Heart left ventricle (tissue), 16 donors: ENCODE data around the gene MYBBP1A. TPM values are rescaled to one million over a fixed set of nuclear protein-coding genes. Genes with fewer than 3 reads are reported as not detected.

Experiments
- ATAC-seq, 4 donors: fragments of 200-7000 bp; cut with Tn5 transposase; one replicate each; pipeline ENCODE4 v1.9.1; 2020 to 2022; ENCODE audit warnings: moderate library complexity in 4 of 4, mild to moderate bottlenecking in 3 of 4, moderate number of reproducible peaks in 1 of 4
- DNase-seq, 5 donors: peaks; one replicate each; pipeline ENCODE4 v3.0.0-alpha.2; 2020
- H3K27ac ChIP-seq, 12 donors: fragments of 200-600 bp; sonication (generic) in 4 of 12; one replicate each; pipeline versions ENCODE4 v1.5.0 to v1.8.0; 2016 to 2022; ENCODE audit warnings: mild to moderate bottlenecking in 2 of 12
- H3K27me3 ChIP-seq, 9 donors: fragments of 200-600 bp; sonication (generic) in 2 of 9; one replicate each; pipeline versions ENCODE4 v1.5.1 to v1.8.0; 2016 to 2022; ENCODE audit warnings: mild to moderate bottlenecking in 3 of 9
- H3K36me3 ChIP-seq, 9 donors: fragments of 200-600 bp; sonication (generic) in 2 of 9; one replicate each; pipeline versions ENCODE4 v1.5.0 to v1.8.0; 2018 to 2022; ENCODE audit warnings: mild to moderate bottlenecking in 2 of 9
- H3K4me1 ChIP-seq, 12 donors: fragments of 200-600 bp; sonication (generic) in 4 of 12; one replicate each; pipeline versions ENCODE4 v1.5.0 to v1.8.0; 2016 to 2022; ENCODE audit warnings: mild to moderate bottlenecking in 3 of 12
- H3K4me3 ChIP-seq, 12 donors: fragments of 200-600 bp; sonication (generic) in 4 of 12; one replicate each; pipeline versions ENCODE4 v1.5.0 to v1.8.0; 2017 to 2022; ENCODE audit warnings: mild to moderate bottlenecking in 9 of 12, moderate library complexity in 4 of 12
- H3K9me3 ChIP-seq, 12 donors: fragments of 200-600 bp; sonication (generic) in 4 of 12; one replicate each; pipeline versions ENCODE4 v1.5.0 to v1.8.0; 2016 to 2022; ENCODE audit warnings: mild to moderate bottlenecking in 1 of 12
- CTCF ChIP-seq, 12 donors: fragments of 200-600 bp; sonication (generic) in 4 of 12; IDR thresholded peaks; one replicate each; pipeline versions ENCODE4 v1.5.0 to v1.8.0; 2018 to 2022; ENCODE audit warnings: antibody characterized with exemption in 12 of 12, mild to moderate bottlenecking in 5 of 12
- POLR2A ChIP-seq, 2 donors: fragments of 450-650 bp; IDR thresholded peaks; one replicate each; pipeline ENCODE4 v1.6.1; 2017; ENCODE audit warnings: antibody characterized with exemption in 2 of 2, mild to moderate bottlenecking in 2 of 2, moderate library complexity in 2 of 2
- WGBS, 4 donors: extraction: QIAGEN DNeasy Blood & Tissue Kit in 2 of 4; methylation state at CpG; one replicate each; pipeline versions ENCODE4 v1.1.5 to v1.1.7; 2013 to 2018; 5-methylcytosine and 5-hydroxymethylcytosine counted together
- intact Hi-C, 10 donors: fragments of 100-400 bp; cut with DNase I; formaldehyde crosslinking; loops; one replicate each; pipeline versions ENCODE4 v1.11.1 to v1.14.2; 2022
- polyA plus RNA-seq, 2 donors: library from polyadenylated mRNA; stranded (reverse); fragments of 200-250 nt; gene quantifications; one replicate each; pipeline ENCODE4 v1.2.3, GENCODE V29; 2013
- total RNA-seq, 9 donors: library from RNA; depleted of rRNA in 2 of 9; stranded (reverse); fragments of >200 nt in 2 of 9; fragmentation: NEBNext Ultra II Directional in 3 of 9; extraction: Animal tissue kit (Norgen Biotek cat#: 25700) in 3 of 9; gene quantifications; one replicate each; pipeline versions ENCODE4 v1.1.0 to v1.2.4, GENCODE V29; 2016 to 2023
- donor health status: ischemic (EF 13 %, LVEDD 7.1; RV severe dilation, severe dysfunction).
- donor health status: healthy with polysubstance abuse.
- donor health status: DM: no; HTN: yes; CAD: no.
- donor health status: DM: no; HTN: no; CAD: no.
- donor health status: ischemic (EF 25% LVEDD 6.9; RV normal size, moderate dysfunction).
- donor health status: ischemic (EF 25% LVEDD 5.7; RV mildly dilated, moderate dysfunction).
- donor health status: healthy.
- donor health status: DM: yes; HTN: yes; CAD: no.
- donor health status: ischemic (EF 35%, LVEDD 5.7; RV mildly dilated, moderate dysfunction).
- donor health status: nonischemic (EF 11% LVEDD 7.7; RV severe dilation, severe dysfunction).
- donor health status: DM: yes; HTN: yes; CAD: no.
- donor health status: PGD.
- donor health status: ischemic (EF 29% LVEDD 5.4; RV normal size, mild dysfunction).
- donor health status: nonischemic (EF 23%, LVEDD 6.1; RV moderate dilation, normal function).

Gene MYBBP1A
- total and polyA plus RNA-seq, 11 donors = 15.5 to 34.8 (median 24.4) TPM

GRCh38 chr17:4557626-4558346, 2.6 kb upstream of the MYBBP1A start:
- H3K9me3 ChIP-seq = no peaks in the 10 kb centered on the region
- 88 to 94% (median 91%) methylated on average over 2 to 6 of the region's 6 CpGs for whole genome bisulfite sequencing, 4 donors
- no peak overlapping the region for H3K27ac ChIP-seq
- ATAC-seq = no peak
- DNase-seq = peak in 1 of 5 donors; percentile 15
- peaks cover 0 to 9% (median 7%) of the 10 kb centered on the region in 9 donors for H3K36me3 ChIP-seq
- H3K4me1 ChIP-seq = peaks cover 3 to 32% (median 19%) of the 10 kb centered on the region in 12 donors
- TF ChIP-seq CTCF (IDR thresholded peaks at IDR 0.05) = no peak
- TF ChIP-seq POLR2A (IDR thresholded peaks at IDR 0.05) = no peak
- no peak overlapping the region for H3K4me3 ChIP-seq
- H3K27me3 ChIP-seq = no peaks in the 10 kb centered on the region
- intact Hi-C loops = loop anchor here in 2 of 10 donors (5.0 kb wide), 1 partner anchor 135 kb away; no protein-coding TSS in a partner anchor

GRCh38 chr17:4556996-4557395, 1.8 kb upstream of the MYBBP1A start:
- H3K36me3 ChIP-seq = peaks cover 0 to 17% (median 15%) of the 10 kb centered on the region in 9 donors
- intact Hi-C loops = loop anchor here in 2 of 10 donors (5.0 kb wide), 1 partner anchor 135 kb away; no protein-coding TSS in a partner anchor
- 72 to 94% (median 93%) methylated on average over 4 of the region's 4 CpGs for WGBS, 4 donors
- H3K4me1 ChIP-seq = peaks cover 3 to 25% (median 17%) of the 10 kb centered on the region in 12 donors
- H3K9me3 ChIP-seq = no peaks in the 10 kb centered on the region
- TF ChIP-seq CTCF (IDR thresholded peaks at IDR 0.05) (no peak), POLR2A (IDR thresholded peaks at IDR 0.05) (no peak)
- no peak overlapping the region for H3K27ac ChIP-seq
- ATAC-seq (no peak), DNase-seq (peak in 1 of 5 donors; percentile 7)
- H3K27me3 ChIP-seq = no peaks in the 10 kb centered on the region
- H3K4me3 ChIP-seq = no peak overlapping the region

GRCh38 chr17:4555873-4556759, 932 bp upstream of the MYBBP1A start:
- no peaks in the 10 kb centered on the region for H3K27me3 ChIP-seq
- peaks cover 0 to 26% (median 24%) of the 10 kb centered on the region in 9 donors for H3K36me3 ChIP-seq
- peak overlapping the region; percentile 43 to 94 (median 80) for H3K4me3 ChIP-seq
- peaks cover 3 to 25% (median 17%) of the 10 kb centered on the region in 12 donors for H3K4me1 ChIP-seq
- WGBS, 4 donors = 63 to 70% (median 67%) methylated on average over 17 of the region's 17 CpGs
- H3K27ac ChIP-seq = peak overlapping the region in 11 of 12 donors; percentile 81 to 93 (median 87)
- TF ChIP-seq POLR2A (IDR thresholded peaks at IDR 0.05) (no peak), CTCF (IDR thresholded peaks at IDR 0.05) (no peak)
- DNase-seq (peak in 1 of 5 donors; percentile 13), ATAC-seq (no peak)
- no peaks in the 10 kb centered on the region for H3K9me3 ChIP-seq
- intact Hi-C loops = loop anchor here in 2 of 10 donors (5.0 kb wide), 1 partner anchor 134 kb away; no protein-coding TSS in a partner anchor
